Uterus (tissue), 4 donors: ENCODE results near the gene OR2B2. TPM values are rescaled to one million over a fixed set of nuclear protein-coding genes. Genes with fewer than 3 reads are reported as not detected.
"Not testable (repeated sequence)": the region's sequence is repeated elsewhere in the genome, so short reads cannot be mapped to it uniquely, and the experiment has no call there.

ENCODE experiments used
- DNase-seq, 2 donors: peaks; one replicate each; pipeline ENCODE4 v3.0.0-alpha.2; 2019 to 2020
- H3K27ac ChIP-seq, 2 donors: fragments of 200-600 bp; sonication (generic); 1 replicate in 1 of 2; 2 replicates in 1 of 2; pipeline ENCODE4 v1.5.1; 2016 to 2018
- H3K27me3 ChIP-seq, 2 donors: fragments of 200-600 bp; sonication (generic); one replicate each; pipeline ENCODE4 v1.5.1; 2018 to 2019; ENCODE audit warnings: control low read depth in 1 of 2
- H3K36me3 ChIP-seq, 2 donors: fragments of 200-600 bp; sonication (generic); one replicate each; pipeline ENCODE4 v1.5.1; 2019; ENCODE audit warnings: control low read depth in 1 of 2
- H3K4me1 ChIP-seq, 2 donors: fragments of 200-600 bp; sonication (generic); one replicate each; pipeline ENCODE4 v1.5.1; 2018 to 2019; ENCODE audit warnings: control low read depth in 1 of 2
- H3K4me3 ChIP-seq, 2 donors: fragments of 200-600 bp; sonication (generic); 1 replicate in 1 of 2; 2 replicates in 1 of 2; pipeline ENCODE4 v1.5.1; 2018 to 2019; ENCODE audit warnings: mild to moderate bottlenecking in 1 of 2
- H3K9me3 ChIP-seq, 2 donors: fragments of 200-600 bp; sonication (generic); one replicate each; pipeline ENCODE4 v1.5.1; 2019; ENCODE audit warnings: control low read depth in 1 of 2
- POLR2A ChIP-seq, 2 donors: fragments of 450-650 bp; IDR thresholded peaks; one replicate each; pipeline ENCODE4 v1.6.1; 2016; ENCODE audit warnings: antibody characterized with exemption in 2 of 2, mild to moderate bottlenecking in 1 of 2, moderate library complexity in 1 of 2
- intact Hi-C: fragments of 100-400 bp; cut with DNase I; formaldehyde crosslinking; loops from one replicate; pipeline ENCODE4 v1.15.1; 2023; ENCODE audit warnings: low total_unique reads
- total RNA-seq, 4 donors: library from RNA; depleted of rRNA in 3 of 4; stranded (reverse); fragments of >200 nt in 3 of 4; gene quantifications; one replicate each; pipeline versions ENCODE4 v1.1.0 to v1.2.4, GENCODE V29; 2014 to 2023
- TF ChIP-seq, protein P1 (sequence below), 4 experiments: fragments of 200-600 bp in 2 of 4; fragments of 450-650 bp in 2 of 4; sonication (generic) in 2 of 4; IDR thresholded peaks; one replicate each; pipeline ENCODE4 v1.5.1; 2016 to 2019; ENCODE audit warnings: antibody characterized with exemption in 4 of 4, mild to moderate bottlenecking in 2 of 4, moderate library complexity in 1 of 4
- donor health status: DM: yes; HTN: yes; CAD: no.

The OR2B2 gene
- total RNA-seq, 4 donors from 2014 or later: not detected

DNA sequence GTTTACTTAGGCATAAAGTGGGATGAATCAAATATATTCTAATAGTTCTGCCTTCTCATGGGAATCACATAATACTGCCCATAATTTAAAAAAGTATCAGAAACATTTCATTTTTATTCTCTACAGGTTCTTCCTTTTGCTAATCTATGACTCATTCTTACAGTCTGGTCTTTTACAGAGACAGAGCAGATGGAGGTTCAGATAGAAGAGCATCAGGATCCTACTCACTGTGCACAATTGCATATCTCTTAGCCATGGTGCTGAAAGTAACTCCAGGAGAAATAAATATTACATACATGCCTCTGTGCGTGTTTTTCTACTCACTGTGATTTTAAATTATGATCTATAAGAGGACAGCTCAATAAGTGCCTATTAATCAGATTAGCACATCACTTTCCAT, 28.6 kb upstream of the OR2B2 start:
- intact Hi-C loops: no loop called here
- Histone ChIP-seq H3K27ac (no peak overlapping the region), H3K4me1 (no peaks in the 10 kb centered on the region), H3K27me3 (no peaks in the 10 kb centered on the region), H3K36me3 (no peaks in the 10 kb centered on the region), H3K9me3 (no peaks in the 10 kb centered on the region), H3K4me3 (no peak overlapping the region)
- TF ChIP-seq, protein P1, sequence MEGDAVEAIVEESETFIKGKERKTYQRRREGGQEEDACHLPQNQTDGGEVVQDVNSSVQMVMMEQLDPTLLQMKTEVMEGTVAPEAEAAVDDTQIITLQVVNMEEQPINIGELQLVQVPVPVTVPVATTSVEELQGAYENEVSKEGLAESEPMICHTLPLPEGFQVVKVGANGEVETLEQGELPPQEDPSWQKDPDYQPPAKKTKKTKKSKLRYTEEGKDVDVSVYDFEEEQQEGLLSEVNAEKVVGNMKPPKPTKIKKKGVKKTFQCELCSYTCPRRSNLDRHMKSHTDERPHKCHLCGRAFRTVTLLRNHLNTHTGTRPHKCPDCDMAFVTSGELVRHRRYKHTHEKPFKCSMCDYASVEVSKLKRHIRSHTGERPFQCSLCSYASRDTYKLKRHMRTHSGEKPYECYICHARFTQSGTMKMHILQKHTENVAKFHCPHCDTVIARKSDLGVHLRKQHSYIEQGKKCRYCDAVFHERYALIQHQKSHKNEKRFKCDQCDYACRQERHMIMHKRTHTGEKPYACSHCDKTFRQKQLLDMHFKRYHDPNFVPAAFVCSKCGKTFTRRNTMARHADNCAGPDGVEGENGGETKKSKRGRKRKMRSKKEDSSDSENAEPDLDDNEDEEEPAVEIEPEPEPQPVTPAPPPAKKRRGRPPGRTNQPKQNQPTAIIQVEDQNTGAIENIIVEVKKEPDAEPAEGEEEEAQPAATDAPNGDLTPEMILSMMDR (IDR thresholded peaks at IDR 0.05): no peak
- no peak for TF ChIP-seq POLR2A (IDR thresholded peaks at IDR 0.05)
- DNase-seq: no peak

DNA sequence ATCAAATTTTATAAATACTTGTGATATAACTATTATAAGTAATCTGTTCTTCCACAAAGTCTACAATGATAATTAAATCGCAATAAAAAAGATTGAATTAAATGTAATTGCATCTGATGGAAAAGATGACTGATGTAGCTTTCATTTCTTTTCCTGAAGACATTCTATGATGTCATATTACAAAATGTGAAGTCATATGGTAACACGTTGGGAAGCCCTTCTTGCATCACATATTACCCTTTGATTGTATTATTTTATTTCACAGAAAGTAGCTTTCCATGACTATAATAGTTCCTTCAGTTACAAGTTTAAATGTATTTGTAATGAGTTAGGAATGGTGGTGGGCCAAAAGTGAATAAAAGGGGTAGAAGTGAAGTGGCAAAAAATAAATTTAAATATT, 19.0 kb upstream of the OR2B2 start:
- Histone ChIP-seq H3K27me3 (no peaks in the 10 kb centered on the region), H3K4me1 (no peaks in the 10 kb centered on the region), H3K9me3 (no peaks in the 10 kb centered on the region), H3K27ac (no peak overlapping the region), H3K4me3 (no peak overlapping the region), H3K36me3 (no peaks in the 10 kb centered on the region)
- intact Hi-C loops: no loop called here
- no peak for DNase-seq
- TF ChIP-seq, protein P1 (IDR thresholded peaks at IDR 0.05): no peak
- TF ChIP-seq POLR2A (IDR thresholded peaks at IDR 0.05): no peak

DNA sequence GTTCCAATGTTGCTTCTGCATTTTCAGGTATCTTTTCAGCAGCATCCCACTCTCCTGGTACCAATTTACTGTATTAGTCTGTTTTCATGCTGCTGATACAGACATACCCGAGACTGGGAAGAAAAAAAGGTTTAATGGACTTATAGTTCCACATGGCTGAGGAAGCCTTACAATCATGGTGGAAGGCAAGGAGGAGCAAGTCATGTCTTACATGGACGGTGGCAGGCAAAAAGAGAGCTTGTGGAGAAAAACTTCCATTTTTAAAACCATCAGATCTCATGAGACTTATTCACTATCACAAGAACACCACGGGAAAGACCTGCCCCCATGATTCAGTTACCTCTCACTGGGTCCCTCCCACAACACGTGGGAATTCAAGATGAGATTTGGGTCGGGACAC, 17.7 kb upstream of the OR2B2 start:
- H3K4me1 ChIP-seq, H3K4me3 ChIP-seq, DNase-seq, H3K9me3 ChIP-seq, H3K36me3 ChIP-seq, intact Hi-C loops, H3K27me3 ChIP-seq, H3K27ac ChIP-seq: not testable (repeated sequence)

DNA sequence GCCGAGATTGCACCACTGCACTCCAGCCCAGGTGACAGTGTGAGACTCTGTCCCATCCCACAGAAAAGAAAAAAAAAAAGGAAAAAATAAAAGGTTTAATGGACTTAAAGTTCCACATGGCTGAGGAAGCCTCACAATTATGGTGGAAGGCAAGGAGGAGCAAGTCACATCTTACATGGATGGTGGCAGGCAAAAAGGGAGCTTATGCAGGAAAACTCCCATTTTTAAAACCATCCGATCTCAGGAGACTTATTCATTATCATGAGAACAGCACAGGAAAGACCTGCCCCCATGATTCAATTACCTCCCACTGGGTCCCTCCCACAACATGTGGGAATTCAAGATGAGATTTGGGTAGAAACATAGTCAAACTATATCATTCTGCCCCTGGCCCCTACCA, 15.8 kb upstream of the OR2B2 start:
- H3K4me1 ChIP-seq, H3K36me3 ChIP-seq, intact Hi-C loops, DNase-seq, H3K9me3 ChIP-seq, H3K27me3 ChIP-seq, H3K27ac ChIP-seq, H3K4me3 ChIP-seq: not testable (repeated sequence)

DNA sequence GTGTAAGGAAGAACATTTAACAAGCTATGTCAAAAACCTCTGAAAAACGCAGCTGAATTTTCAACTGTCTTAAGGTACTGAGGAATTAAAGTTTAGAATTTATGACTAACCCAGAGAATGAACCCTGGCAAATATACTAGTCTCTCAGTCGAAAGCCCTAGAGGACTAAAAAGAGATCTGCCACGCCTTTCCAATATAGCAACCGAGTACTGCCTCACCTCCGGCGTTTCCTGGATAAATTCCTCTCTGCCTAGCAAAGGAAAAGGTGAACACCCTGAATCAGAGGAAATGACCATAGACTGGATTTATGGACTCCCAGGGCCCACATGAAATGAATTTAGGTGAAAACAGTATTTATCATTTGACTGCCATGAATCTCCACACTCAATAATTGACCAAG, 12.0 kb upstream of the OR2B2 start:
- H3K27me3 ChIP-seq: no peaks in the 10 kb centered on the region
- no peak overlapping the region for H3K4me3 ChIP-seq
- H3K9me3 ChIP-seq: no peaks in the 10 kb centered on the region
- no peaks in the 10 kb centered on the region for H3K4me1 ChIP-seq
- no peak overlapping the region for H3K27ac ChIP-seq
- intact Hi-C loops: no loop called here
- no peak for TF ChIP-seq POLR2A (IDR thresholded peaks at IDR 0.05)
- TF ChIP-seq, protein P1 (IDR thresholded peaks at IDR 0.05): no peak
- H3K36me3 ChIP-seq: no peaks in the 10 kb centered on the region
- no peak for DNase-seq

DNA sequence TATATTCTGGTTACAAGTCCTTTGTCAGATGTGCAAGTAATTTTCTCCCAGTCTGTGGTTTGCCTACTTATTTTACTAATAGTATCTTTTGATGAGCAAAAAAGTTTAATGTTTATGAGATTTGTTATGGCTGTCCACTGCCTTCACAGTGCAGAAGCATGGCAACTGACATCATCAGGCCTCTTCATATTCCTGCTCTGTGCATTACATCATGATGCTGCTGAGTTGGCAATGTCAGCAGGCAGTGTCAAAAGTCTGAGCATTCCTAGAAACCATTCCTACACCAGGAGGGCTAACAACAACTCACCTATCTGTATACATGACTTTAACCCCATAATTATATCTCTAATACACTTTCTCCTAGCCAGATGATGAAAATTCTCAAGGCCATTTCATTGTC, 10.8 kb upstream of the OR2B2 start:
- Histone ChIP-seq H3K27ac (no peak overlapping the region), H3K4me1 (no peaks in the 10 kb centered on the region), H3K36me3 (no peaks in the 10 kb centered on the region), H3K4me3 (no peak overlapping the region), H3K27me3 (no peaks in the 10 kb centered on the region), H3K9me3 (no peaks in the 10 kb centered on the region)
- DNase-seq: no peak
- intact Hi-C loops: no loop called here
- TF ChIP-seq POLR2A (IDR thresholded peaks at IDR 0.05): no peak
- TF ChIP-seq, protein P1 (IDR thresholded peaks at IDR 0.05): no peak
